Thoracic aorta (tissue), 2 donors: ENCODE measurements around the gene PHF20. TPM values are rescaled to one million over a fixed set of nuclear protein-coding genes. Genes with fewer than 3 reads are reported as not detected.

Experiments used
- ATAC-seq: fragments of 150-250 bp; one replicate; pipeline ENCODE4 v1.8.0; 2017; ENCODE audit warnings: low read depth; ENCODE audit not compliant: insufficient number of reproducible peaks, low FRiP score
- DNase-seq: peaks from one replicate; pipeline ENCODE4 v3.0.0-alpha.2; 2020; ENCODE audit warnings: low spot score
- H3K27ac ChIP-seq, 2 donors: fragments of 200-600 bp; sonication (generic); 1 replicate in 1 of 2; 2 replicates in 1 of 2; pipeline ENCODE4 v1.5.1; 2016; ENCODE audit warnings: mild to moderate bottlenecking in 2 of 2, moderate library complexity in 2 of 2
- H3K27me3 ChIP-seq: fragments of 200-600 bp; sonication (generic); replicated peaks from 2 replicates; pipeline ENCODE4 v1.6.0; 2016; ENCODE audit warnings: mild to moderate bottlenecking; ENCODE audit not compliant: insufficient read depth
- H3K36me3 ChIP-seq: fragments of 200-600 bp; sonication (generic); one replicate; pipeline ENCODE4 v1.5.1; 2016
- H3K4me1 ChIP-seq, 2 donors: fragments of 200-600 bp; sonication (generic); 1 replicate in 1 of 2; 2 replicates in 1 of 2; pipeline versions ENCODE4 v1.5.1 to v1.6.0; 2016; ENCODE audit warnings: low read depth in 2 of 2, mild to moderate bottlenecking in 1 of 2; ENCODE audit not compliant: control insufficient read depth in 1 of 2
- H3K4me3 ChIP-seq: fragments of 200-600 bp; sonication (generic); 2 replicates; pipeline ENCODE4 v1.5.1; 2016; ENCODE audit warnings: mild to moderate bottlenecking
- H3K9me3 ChIP-seq: fragments of 200-600 bp; sonication (generic); 2 replicates; pipeline ENCODE4 v1.5.1; 2016
- CTCF ChIP-seq: fragments of 200-600 bp; sonication (generic); IDR thresholded peaks from one replicate; pipeline ENCODE4 v1.5.1; 2019; ENCODE audit warnings: antibody characterized with exemption
- total RNA-seq, 2 donors: library from RNA; depleted of rRNA; stranded (reverse); fragments of >200 nt; gene quantifications; one replicate each; pipeline versions ENCODE4 v1.1.0 to v1.2.3, GENCODE V29; 2016

Gene PHF20
- total RNA-seq, 2 donors from 2014 or later: 35.8 to 46.8 TPM

DNA sequence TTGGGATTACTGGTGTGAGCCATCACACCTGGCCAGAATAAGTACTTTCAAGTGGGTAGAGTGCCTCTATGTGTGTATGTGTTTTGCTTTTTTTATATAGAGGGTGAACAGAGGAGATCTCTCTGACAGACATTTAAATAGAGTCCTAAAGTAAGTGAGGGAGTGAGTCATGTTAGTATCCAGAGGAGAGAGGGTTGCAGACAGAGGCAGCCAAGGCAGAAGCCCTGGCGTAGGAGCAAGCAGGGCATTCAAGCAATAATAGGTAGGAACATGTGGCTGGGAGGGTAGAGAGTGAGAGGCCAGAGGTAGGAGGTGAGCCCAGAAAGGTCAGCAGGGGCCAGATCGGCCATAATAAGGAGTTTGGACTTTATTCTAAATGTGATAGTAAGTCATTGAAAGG lies 48.9 kb downstream of the PHF20 start:
- Histone ChIP-seq H3K36me3 (peaks cover 5% of the 10 kb centered on the region), H3K27me3 (no peaks in the 10 kb centered on the region), H3K9me3 (no peaks in the 10 kb centered on the region), H3K27ac (no peak overlapping the region), H3K4me1 (peaks cover 4 to 29% of the 10 kb centered on the region in 2 donors), H3K4me3 (no peak overlapping the region)
- no peak for ATAC-seq
- TF ChIP-seq CTCF: no peak
- DNase-seq: no peak

DNA sequence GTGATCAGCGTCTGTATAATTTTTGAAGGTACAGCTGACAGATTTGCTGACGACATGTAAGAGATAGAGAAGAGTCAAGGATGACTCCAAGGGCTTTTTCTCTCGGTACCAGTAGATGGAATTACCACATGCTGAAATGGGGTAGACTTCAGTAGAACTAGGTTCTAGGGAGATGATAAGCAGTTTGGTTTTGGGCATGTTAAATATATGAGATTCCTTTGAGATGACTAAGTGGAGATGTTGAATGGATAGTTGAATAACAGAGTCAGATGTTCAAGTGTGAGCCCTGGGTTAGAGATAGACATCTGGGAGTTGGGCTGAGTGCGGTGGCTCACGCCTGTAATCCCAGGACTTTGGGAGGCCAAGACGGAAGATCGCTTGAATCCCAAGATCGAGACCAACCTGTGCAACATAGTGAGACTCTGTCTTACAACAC lies 50.0 kb downstream of the PHF20 start:
- no peaks in the 10 kb centered on the region for H3K9me3 ChIP-seq
- H3K4me1 ChIP-seq: peaks cover 4 to 33% of the 10 kb centered on the region in 2 donors
- DNase-seq: no peak
- TF ChIP-seq CTCF: no peak
- H3K36me3 ChIP-seq: peaks cover under 1% of the 10 kb centered on the region
- no peak for ATAC-seq
- H3K27ac ChIP-seq: no peak overlapping the region
- H3K27me3 ChIP-seq: no peaks in the 10 kb centered on the region
- H3K4me3 ChIP-seq: no peak overlapping the region

DNA sequence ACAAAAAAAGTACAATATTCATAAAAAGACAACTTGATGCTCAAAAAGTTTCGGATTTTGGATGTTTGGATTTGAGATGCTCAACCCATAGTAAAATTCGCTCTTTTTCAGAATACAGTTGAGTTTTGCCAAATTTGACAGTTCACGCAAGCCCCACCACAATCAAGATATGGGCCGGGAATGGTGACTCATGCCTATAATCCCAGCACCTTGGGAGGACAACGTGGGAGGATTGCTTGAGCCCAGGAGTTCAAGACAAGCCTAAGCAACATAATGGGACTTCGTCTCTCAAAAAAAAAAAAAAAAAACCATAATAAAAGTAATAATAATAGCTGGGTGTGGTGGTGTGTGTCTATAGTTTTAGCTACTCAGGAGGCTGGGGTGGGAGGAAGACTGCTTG lies 51.3 kb downstream of the PHF20 start:
- H3K9me3 ChIP-seq: no peaks in the 10 kb centered on the region
- H3K4me1 ChIP-seq: peaks cover 4 to 38% of the 10 kb centered on the region in 2 donors
- no peak overlapping the region for H3K4me3 ChIP-seq
- H3K27me3 ChIP-seq: no peaks in the 10 kb centered on the region
- no peaks in the 10 kb centered on the region for H3K36me3 ChIP-seq
- H3K27ac ChIP-seq: no peak overlapping the region
- TF ChIP-seq CTCF: no peak
- ATAC-seq: no peak
- no peak for DNase-seq

DNA sequence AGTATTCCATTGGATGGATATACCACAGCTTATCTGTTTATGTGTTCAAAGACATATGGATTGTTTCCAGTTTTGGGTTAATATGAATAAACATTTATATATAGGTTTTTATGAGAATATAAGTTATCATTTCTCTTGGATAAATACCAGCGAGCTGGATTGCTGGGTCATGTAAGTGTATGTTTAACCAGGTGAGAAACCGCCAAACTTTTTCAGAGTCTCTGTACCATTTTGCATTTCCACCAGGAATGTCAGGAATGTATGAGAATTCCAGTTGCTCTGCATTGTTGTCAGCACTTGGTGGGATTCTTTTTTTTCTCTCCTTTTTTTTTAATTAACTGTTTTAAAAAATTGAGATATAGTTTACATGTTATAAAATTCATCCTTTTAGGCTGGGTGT lies 52.1 kb downstream of the PHF20 start:
- H3K27me3 ChIP-seq: no peaks in the 10 kb centered on the region
- H3K4me1 ChIP-seq: peaks cover 4 to 34% of the 10 kb centered on the region in 2 donors
- no peaks in the 10 kb centered on the region for H3K9me3 ChIP-seq
- H3K4me3 ChIP-seq: no peak overlapping the region
- no peak overlapping the region for H3K27ac ChIP-seq
- no peak for TF ChIP-seq CTCF
- ATAC-seq: no peak
- no peak for DNase-seq
- no peaks in the 10 kb centered on the region for H3K36me3 ChIP-seq

GRCh38 chr20:35826397-35826998 lies 54.7 kb downstream of the PHF20 start:
- Histone ChIP-seq H3K27me3 (no peaks in the 10 kb centered on the region), H3K27ac (no peak overlapping the region), H3K4me1 (peaks cover 2 to 18% of the 10 kb centered on the region in 2 donors), H3K9me3 (no peaks in the 10 kb centered on the region), H3K4me3 (no peak overlapping the region), H3K36me3 (no peaks in the 10 kb centered on the region)
- TF ChIP-seq CTCF: no peak
- no peak for DNase-seq
- no peak for ATAC-seq
